SW 1271 (cell line): ENCODE results near the gene TPM1.
A peak's percentile ranks its signal among the peaks of the same experiment; 100 is the strongest.

Source experiments
- DNase-seq, 2 experiments: peaks; one replicate each; lab custom pipeline; 2025; lab: John Stamatoyannopoulos, UW

The TPM1 gene

GRCh38 chr15:63016234-63016633 lies 26.3 kb upstream of the TPM1 start:
- no peak for DNase-seq

GRCh38 chr15:63018639-63019038 lies 23.9 kb upstream of the TPM1 start:
- DNase-seq, result no peak

GRCh38 chr15:63019511-63020109 lies 22.9 kb upstream of the TPM1 start:
- peak in 1 of 2 experiments; percentile 47 for DNase-seq

- DNase-seq, result no peak
These were observed 22.4 kb upstream of the TPM1 start for GRCh38 chr15:63020128-63020527.

DNA sequence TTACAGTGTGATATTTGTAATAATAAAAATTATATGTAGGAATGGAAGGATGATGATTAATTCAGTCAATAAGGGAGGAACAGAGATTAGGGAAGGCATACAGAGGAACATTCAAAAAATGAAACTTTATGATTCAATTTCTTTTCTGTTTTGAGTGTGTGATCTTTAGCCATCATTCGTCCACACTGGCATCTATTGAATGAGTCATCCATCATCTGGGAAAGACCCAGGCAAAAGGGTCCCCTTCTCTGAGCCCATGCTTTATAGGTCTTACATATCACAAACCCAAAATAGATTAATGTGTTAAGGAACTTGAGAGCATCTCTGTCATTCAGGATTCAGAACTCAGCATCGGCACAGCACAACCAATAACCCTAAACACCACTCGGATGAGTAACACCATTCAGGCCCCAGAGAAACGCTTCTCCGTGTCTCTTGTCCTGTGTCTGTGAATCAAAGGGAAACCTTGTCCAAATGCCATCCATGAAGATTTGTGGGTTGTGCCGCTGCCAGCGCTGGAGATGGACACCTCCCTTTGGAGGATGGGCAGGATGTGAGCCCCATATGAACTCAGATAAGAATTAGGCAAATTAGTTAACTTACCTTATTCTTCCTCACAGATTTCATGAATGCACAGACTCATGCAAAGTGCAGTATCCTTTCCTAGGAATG lies 21.7 kb upstream of the TPM1 start:
- no peak for DNase-seq

- DNase-seq, result no peak
These were observed 20.4 kb upstream of the TPM1 start for GRCh38 chr15:63022181-63022580.

GRCh38 chr15:63022663-63023062 lies 19.9 kb upstream of the TPM1 start:
- DNase-seq, result no peak

DNA sequence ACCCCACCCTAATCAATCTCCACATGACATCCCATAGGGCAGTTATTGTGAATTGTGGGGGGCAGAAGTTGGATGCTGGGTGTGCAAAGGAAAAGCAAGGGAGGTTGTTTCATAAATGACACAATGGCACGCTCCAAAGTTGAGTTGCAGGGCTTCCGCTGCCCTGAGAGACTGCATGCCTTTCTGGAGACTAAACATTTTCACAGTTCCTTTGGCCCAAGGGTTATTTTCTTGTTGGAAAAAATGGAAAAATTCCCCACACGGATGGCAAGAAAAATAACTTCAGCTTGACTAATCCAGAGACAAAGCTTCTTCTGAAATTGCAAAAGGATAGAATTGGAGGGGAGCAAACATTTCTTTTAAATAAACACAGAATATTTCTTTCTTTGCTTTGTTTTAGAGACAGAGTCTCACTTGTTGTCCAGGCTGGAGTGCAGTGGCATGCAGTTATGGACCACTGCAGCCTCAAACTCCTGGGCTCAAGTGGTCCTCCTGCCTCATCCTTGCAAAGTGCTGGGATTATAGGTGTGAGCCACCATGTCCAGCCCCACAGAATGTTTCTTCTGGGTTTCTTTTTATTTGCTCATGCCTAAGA lies 19.1 kb upstream of the TPM1 start:
- DNase-seq, result no peak

DNA sequence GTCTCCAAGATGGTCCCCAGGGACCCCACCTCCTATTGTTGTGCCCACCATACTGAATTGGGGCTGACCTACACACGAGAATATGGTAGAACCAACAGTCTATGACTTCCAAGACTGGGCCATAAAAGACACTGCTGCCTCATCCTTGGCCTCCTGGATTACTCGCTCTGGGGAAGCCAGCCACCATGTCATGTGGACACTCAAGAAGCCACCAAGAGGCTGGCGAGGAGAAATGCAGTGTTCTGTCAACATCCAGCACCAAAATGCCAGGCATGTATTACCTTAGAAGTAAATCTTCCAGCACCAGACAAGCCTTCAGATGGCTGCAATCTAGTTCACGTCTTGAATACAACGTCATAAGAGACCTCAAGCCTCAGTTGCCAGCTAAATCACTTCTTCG lies 17.1 kb upstream of the TPM1 start:
- no peak for DNase-seq

- no peak for DNase-seq
These were observed 14.9 kb upstream of the TPM1 start for GRCh38 chr15:63027646-63028045.

GRCh38 chr15:63028442-63029110 lies 14.0 kb upstream of the TPM1 start:
- no peak for DNase-seq

DNA sequence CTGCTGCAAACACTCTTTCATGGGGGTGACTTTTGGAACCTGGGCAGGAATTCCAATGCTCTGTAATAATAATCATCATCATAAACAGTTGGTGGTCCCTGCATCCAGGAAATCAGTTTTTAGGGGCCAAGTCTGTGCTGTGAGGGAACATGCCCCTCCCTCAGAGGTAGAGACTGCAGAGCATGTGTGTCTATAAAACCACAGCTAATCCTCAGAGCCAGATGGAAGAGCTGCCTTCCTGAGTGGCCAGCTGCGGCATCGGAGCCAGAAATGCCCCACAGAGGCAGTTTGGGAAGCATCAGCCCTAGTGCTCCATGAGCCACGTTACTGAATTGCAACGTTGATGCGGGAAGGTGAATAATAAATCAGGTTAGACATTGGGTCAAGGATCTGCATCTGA lies 12.9 kb upstream of the TPM1 start:
- DNase-seq, result no peak

GRCh38 chr15:63030101-63030551 lies 12.4 kb upstream of the TPM1 start:
- DNase-seq, result no peak

DNA sequence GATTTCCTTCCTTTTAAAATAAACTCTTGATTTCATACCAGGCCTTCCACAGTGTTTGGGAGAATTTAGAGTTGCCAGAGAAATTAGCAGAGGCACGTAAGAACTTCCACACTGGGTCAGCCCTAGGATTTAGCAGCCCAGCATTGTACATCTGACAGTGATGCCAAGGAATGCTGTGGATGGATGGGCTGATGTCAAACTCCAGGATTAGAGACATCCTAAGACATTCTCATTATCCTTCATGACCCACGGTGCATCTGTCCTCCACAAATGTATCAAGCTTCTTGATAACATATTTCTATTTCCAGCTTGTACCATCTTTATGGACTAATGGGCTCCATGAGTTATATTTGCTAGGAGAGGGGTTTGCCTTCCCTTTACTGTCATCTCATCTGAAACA lies 8.0 kb upstream of the TPM1 start:
- DNase-seq, result no peak

GRCh38 chr15:63035253-63035652 lies 7.3 kb upstream of the TPM1 start:
- no peak for DNase-seq

- DNase-seq, result no peak
These were observed 6.6 kb upstream of the TPM1 start for GRCh38 chr15:63035977-63036376.

DNA sequence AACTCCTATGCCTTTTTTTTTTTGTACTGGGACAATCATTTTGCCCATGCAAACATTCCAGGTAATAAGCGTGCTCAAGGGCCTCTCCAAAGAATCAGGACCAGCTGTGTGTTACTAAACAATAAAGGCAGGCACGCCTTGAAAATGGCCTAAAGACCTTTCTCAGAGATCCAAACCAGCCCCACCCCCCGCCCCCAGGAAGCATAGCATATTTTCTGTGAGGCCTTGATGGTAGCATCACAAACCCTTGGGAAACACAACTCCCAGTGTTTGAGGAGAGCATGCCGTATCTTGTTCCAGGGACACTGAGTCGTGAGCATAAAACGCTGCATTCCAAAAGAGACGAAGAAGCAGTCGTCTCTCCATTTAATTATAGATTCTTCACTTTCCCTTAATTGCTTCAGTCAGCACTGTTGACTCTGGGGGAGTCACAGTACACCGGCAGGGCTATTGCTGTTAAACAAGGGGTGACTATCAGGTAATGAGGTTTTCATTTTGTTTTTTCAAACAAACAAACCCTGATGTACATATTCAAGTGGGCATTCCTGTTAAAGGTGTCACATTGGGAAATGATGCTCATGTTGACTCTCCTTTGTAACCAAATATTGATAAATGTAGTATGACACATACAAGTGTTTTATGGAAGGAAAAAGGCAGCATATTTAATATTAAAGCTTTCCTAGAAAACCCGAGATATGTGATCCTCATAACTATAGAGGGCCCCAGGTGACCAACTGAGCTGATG lies 4.4 kb upstream of the TPM1 start:
- no peak for DNase-seq

DNA sequence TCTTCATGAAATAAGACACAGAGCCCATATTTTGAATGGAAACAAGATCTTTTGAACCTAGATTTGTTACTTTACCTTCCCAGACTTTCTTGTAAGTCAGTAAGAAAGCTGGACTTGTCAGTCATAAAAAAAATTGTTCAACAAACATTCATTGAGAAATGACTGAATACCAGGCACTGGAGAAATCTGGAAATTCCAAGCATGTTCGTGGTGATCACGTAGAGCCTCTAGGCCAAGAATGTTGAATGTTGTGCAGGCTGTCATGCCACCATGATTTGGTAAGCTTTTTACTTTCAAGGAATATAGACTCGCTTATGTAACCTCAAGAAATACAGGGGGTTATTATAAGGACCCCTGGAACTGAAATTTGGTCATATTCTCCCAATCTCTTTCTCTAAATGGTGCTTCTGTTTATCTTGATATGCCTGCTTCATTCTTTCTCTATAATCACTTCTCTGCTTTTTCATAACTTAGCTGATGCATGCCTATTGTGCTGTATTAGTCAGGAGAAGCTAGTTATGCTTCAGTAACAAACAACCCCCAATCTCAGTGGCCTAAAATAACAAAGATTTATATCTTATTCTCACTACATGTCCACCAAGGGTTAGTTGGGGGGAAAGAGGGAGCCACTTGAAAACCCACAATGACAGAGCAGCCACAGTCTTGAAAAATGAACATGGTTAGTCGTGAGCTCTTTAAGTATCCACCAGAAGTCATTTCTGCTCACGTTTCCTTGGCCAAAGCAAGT lies 3.4 kb upstream of the TPM1 start:
- DNase-seq, result no peak

GRCh38 chr15:63039811-63040210 lies 2.7 kb upstream of the TPM1 start:
- no peak for DNase-seq

- DNase-seq, result no peak
These were observed 2.0 kb upstream of the TPM1 start for GRCh38 chr15:63040509-63040908.

DNA sequence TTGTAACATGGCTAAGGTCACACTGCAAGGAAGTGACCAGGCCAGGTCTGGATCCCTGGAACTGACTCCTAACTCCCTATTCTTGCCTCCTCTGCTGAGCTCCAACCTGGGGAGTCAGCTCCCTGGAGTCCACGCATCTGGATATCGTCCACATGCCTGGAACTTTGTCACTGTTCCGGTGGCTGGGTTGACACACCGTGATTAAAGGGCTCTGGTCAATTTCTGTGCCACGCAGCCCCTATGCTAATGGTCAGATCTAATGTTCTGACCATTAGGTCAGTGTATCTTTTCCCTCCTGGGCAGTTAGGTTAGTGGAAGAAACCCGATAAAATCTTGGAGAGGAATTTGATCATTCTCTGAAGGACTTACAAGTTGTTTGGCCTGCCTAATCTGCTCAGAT lies 1.6 kb upstream of the TPM1 start:
- DNase-seq, result no peak
